Thoracic aorta (tissue), 2 donors: ENCODE results near the gene NDOR1. TPM values are rescaled to one million over a fixed set of nuclear protein-coding genes. Genes with fewer than 3 reads are reported as not detected.

ENCODE experiments used
- ATAC-seq: fragments of 150-250 bp; one replicate; pipeline ENCODE4 v1.8.0; 2017; ENCODE audit warnings: low read depth; ENCODE audit not compliant: insufficient number of reproducible peaks, low FRiP score
- DNase-seq: peaks from one replicate; pipeline ENCODE4 v3.0.0-alpha.2; 2020; ENCODE audit warnings: low spot score
- H3K27ac ChIP-seq, 2 donors: fragments of 200-600 bp; sonication (generic); 1 replicate in 1 of 2; 2 replicates in 1 of 2; pipeline ENCODE4 v1.5.1; 2016; ENCODE audit warnings: mild to moderate bottlenecking in 2 of 2, moderate library complexity in 2 of 2
- H3K27me3 ChIP-seq: fragments of 200-600 bp; sonication (generic); replicated peaks from 2 replicates; pipeline ENCODE4 v1.6.0; 2016; ENCODE audit warnings: mild to moderate bottlenecking; ENCODE audit not compliant: insufficient read depth
- H3K36me3 ChIP-seq: fragments of 200-600 bp; sonication (generic); one replicate; pipeline ENCODE4 v1.5.1; 2016
- H3K4me1 ChIP-seq, 2 donors: fragments of 200-600 bp; sonication (generic); 1 replicate in 1 of 2; 2 replicates in 1 of 2; pipeline versions ENCODE4 v1.5.1 to v1.6.0; 2016; ENCODE audit warnings: low read depth in 2 of 2, mild to moderate bottlenecking in 1 of 2; ENCODE audit not compliant: control insufficient read depth in 1 of 2
- H3K4me3 ChIP-seq: fragments of 200-600 bp; sonication (generic); 2 replicates; pipeline ENCODE4 v1.5.1; 2016; ENCODE audit warnings: mild to moderate bottlenecking
- H3K9me3 ChIP-seq: fragments of 200-600 bp; sonication (generic); 2 replicates; pipeline ENCODE4 v1.5.1; 2016
- total RNA-seq, 2 donors: library from RNA; depleted of rRNA; stranded (reverse); fragments of >200 nt; gene quantifications; one replicate each; pipeline versions ENCODE4 v1.1.0 to v1.2.3, GENCODE V29; 2016
- TF ChIP-seq, protein P1 (sequence below): fragments of 200-600 bp; sonication (generic); IDR thresholded peaks from one replicate; pipeline ENCODE4 v1.5.1; 2019; ENCODE audit warnings: antibody characterized with exemption

Gene NDOR1
- total RNA-seq, 2 donors from 2014 or later = 13.3 to 17.7 TPM

DNA sequence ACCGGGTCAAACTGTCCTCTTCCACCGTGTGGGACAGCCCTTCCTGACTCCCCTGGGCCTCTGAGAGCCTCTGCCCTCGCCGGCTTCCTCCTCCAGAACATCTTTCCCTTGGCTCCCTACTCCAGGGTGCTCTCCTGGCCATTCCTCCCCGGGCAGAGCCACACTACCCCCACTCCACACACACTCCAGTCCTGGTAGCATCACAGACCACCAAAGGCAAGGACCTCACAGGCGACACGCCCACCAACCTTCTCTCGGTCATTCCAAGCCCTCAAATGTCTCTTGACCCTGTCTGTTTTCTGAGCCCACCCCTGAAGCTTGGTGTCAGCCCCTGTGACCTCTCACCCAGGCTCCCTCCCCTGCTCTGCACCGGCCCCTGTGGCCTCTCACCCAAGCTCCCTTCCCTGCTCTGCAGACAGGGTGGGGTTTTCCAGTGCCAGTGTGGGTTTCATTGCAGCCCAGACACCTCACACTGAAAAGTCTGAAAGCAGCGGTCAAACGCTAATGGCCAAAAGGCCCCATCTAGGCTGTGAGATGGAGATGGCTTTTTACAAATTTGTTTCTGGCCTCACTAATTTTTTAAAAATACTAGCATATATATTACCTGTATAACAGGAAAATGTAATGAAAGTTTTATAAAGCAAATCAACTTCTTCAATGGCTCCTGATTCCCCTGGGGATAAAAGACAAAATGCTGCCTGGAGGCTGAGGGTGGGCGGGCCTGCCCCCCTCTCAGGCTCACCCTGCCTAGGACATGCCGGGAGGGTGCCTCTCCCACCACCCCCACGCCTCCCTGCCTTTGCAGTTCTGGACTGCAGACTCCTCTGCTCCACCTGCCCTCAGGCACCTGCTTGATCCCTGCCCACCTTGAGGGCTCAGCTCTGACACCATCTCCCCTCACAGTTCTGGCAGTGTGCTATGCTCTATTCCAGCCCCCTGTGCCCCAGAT is 46.1 kb upstream of the NDOR1 start:
- Histone ChIP-seq H3K9me3 (no peaks in the 10 kb centered on the region), H3K36me3 (no peaks in the 10 kb centered on the region), H3K27me3 (peaks cover 31% of the 10 kb centered on the region), H3K4me3 (no peak overlapping the region), H3K27ac (no peak overlapping the region), H3K4me1 (peaks cover 7 to 20% of the 10 kb centered on the region in 2 donors)
- TF ChIP-seq, protein P1, sequence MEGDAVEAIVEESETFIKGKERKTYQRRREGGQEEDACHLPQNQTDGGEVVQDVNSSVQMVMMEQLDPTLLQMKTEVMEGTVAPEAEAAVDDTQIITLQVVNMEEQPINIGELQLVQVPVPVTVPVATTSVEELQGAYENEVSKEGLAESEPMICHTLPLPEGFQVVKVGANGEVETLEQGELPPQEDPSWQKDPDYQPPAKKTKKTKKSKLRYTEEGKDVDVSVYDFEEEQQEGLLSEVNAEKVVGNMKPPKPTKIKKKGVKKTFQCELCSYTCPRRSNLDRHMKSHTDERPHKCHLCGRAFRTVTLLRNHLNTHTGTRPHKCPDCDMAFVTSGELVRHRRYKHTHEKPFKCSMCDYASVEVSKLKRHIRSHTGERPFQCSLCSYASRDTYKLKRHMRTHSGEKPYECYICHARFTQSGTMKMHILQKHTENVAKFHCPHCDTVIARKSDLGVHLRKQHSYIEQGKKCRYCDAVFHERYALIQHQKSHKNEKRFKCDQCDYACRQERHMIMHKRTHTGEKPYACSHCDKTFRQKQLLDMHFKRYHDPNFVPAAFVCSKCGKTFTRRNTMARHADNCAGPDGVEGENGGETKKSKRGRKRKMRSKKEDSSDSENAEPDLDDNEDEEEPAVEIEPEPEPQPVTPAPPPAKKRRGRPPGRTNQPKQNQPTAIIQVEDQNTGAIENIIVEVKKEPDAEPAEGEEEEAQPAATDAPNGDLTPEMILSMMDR = no peak
- ATAC-seq (no peak), DNase-seq (no peak)

DNA sequence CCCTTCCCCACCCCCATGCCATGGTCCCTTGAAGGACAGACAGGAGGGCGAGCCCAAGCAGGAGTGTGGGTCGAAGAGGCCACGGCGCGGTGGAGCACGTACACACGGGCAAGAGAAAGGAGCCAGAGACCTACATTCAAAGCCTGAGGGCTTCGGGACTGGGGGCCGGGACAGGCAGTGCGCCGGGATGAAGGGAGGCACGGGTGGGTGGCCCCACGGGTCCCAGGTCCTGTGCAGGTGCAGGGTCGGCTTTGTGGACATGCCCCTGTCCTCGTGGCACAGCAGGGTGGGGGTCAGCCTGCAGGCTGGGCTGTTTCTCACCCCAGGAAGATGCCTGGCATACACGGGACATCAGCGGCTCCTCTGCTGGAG is 45.5 kb upstream of the NDOR1 start:
- Histone ChIP-seq H3K27me3 (peaks cover 31% of the 10 kb centered on the region), H3K9me3 (no peaks in the 10 kb centered on the region), H3K4me3 (no peak overlapping the region), H3K36me3 (no peaks in the 10 kb centered on the region), H3K4me1 (peaks cover 7 to 20% of the 10 kb centered on the region in 2 donors), H3K27ac (no peak overlapping the region)
- TF ChIP-seq, protein P1 = no peak
- no peak for ATAC-seq
- no peak for DNase-seq

DNA sequence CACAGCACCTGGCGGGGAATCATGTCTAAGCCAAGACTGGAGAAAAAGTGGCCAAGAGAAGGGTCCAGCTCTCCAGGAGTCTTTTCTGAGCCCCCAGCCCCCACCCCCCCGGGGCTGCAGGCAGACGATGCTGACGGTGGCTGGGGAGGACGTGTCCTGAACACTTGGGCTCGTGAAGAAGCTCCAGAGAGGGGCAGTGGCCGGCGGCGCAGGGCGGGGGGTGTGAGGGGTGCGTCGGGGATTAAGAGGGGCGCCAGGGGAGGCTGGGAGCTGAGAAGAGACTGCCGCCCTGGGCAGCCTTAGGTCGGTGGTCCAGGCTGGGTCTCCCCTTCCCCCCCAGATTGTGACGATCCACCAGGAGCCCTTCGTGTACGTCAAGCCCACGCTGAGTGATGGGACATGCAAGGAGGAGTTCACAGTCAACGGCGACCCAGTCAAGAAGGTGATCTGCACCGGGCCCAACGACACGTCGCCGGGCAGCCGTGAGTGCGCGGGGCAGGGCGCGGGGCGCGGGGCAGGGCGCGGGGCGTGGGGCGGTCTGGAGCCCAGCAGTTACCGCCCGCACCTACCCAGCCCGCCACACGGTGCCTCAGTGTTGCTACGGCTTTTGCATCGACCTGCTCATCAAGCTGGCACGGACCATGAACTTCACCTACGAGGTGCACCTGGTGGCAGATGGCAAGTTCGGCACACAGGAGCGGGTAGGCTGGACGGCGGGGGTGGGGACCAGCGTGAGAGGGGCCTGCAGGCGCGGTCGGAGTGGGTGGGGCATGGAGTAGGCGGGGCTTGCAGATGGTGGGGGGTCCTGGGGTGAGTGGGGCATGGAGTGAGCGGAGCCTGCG is 44.6 kb upstream of the NDOR1 start:
- H3K4me1 ChIP-seq = peaks cover 7 to 20% of the 10 kb centered on the region in 2 donors
- no peak overlapping the region for H3K27ac ChIP-seq
- no peaks in the 10 kb centered on the region for H3K9me3 ChIP-seq
- no peak overlapping the region for H3K4me3 ChIP-seq
- H3K36me3 ChIP-seq = no peaks in the 10 kb centered on the region
- no peak for DNase-seq
- peaks cover 29% of the 10 kb centered on the region for H3K27me3 ChIP-seq
- TF ChIP-seq, protein P1 = no peak
- ATAC-seq = no peak

DNA sequence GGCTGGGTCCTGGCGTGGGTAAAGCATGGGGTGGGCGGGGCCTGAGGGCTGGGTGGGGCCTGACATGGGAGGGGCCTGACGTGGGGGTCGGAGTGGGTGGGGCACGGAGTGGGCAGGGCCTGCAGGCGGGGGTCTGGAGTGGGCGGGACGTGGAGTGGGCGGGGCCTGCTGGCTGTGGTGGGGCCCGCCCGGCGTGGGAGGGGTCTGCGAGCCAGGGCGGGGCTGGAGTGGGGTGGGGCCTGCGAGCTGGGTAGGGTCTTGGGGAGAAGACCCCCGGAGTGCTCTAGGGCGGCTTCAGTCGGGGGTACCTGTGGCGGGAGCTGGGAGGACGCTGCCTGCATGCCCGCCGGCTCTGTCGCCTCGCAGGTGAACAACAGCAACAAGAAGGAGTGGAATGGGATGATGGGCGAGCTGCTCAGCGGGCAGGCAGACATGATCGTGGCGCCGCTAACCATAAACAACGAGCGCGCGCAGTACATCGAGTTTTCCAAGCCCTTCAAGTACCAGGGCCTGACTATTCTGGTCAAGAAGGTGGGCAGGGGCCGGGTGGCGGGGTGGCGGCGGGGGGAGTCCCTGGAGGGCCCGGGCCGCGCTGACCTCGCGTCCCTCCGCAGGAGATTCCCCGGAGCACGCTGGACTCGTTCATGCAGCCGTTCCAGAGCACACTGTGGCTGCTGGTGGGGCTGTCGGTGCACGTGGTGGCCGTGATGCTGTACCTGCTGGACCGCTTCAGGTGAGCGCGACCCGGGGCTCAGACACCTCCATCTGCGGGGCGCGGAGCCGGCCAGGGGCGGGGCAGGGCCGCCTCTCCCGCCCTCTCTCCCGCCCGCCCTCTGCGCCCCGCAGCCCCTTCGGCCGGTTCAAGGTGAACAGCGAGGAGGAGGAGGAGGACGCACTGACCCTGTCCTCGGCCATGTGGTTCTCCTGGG is 43.7 kb upstream of the NDOR1 start:
- ATAC-seq (no peak), DNase-seq (no peak)
- Histone ChIP-seq H3K36me3 (no peaks in the 10 kb centered on the region), H3K27ac (no peak overlapping the region), H3K4me3 (no peak overlapping the region), H3K9me3 (no peaks in the 10 kb centered on the region), H3K27me3 (peaks cover 33% of the 10 kb centered on the region), H3K4me1 (peaks cover 7 to 15% of the 10 kb centered on the region in 2 donors)
- TF ChIP-seq, protein P1 = no peak
